Tibial artery (tissue), 4 donors: ENCODE results near the gene CGNL1.

Experiments used
- DNase-seq, 2 donors: peaks; one replicate each; pipeline ENCODE4 v3.0.0-alpha.2; 2019
- H3K27ac ChIP-seq, 2 donors: fragments of 200-600 bp; sonication (generic) in 1 of 2; 1 replicate in 1 of 2; 2 replicates in 1 of 2; pipeline ENCODE4 v1.5.1; 2018 to 2019; ENCODE audit warnings: mild to moderate bottlenecking in 1 of 2
- H3K27me3 ChIP-seq, 2 donors: fragments of 200-600 bp; sonication (generic) in 1 of 2; one replicate each; pipeline versions ENCODE4 v1.5.1 to v1.6.0; 2016 to 2019
- H3K36me3 ChIP-seq, 3 donors: fragments of 200-600 bp; sonication (generic) in 2 of 3; one replicate each; pipeline ENCODE4 v1.5.1; 2016 to 2019; ENCODE audit warnings: mild to moderate bottlenecking in 2 of 3
- H3K4me1 ChIP-seq, 4 donors: fragments of 200-600 bp; sonication (generic) in 2 of 4; 1 replicate in 3 of 4; 2 replicates in 1 of 4; pipeline ENCODE4 v1.5.1; 2016 to 2019
- H3K4me3 ChIP-seq, 2 donors: fragments of 200-600 bp; sonication (generic) in 1 of 2; 1 replicate in 1 of 2; 2 replicates in 1 of 2; pipeline ENCODE4 v1.5.1; 2018 to 2019; ENCODE audit warnings: mild to moderate bottlenecking in 2 of 2
- H3K9me3 ChIP-seq, 3 donors: fragments of 200-600 bp; sonication (generic) in 1 of 3; one replicate each; pipeline ENCODE4 v1.5.1; 2016 to 2019
- CTCF ChIP-seq, 2 experiments: fragments of 200-600 bp in 1 of 2; fragments of 450-650 bp in 1 of 2; IDR thresholded peaks; one replicate each; pipeline ENCODE4 v1.5.1; 2017 to 2019; ENCODE audit warnings: antibody characterized with exemption in 2 of 2, mild to moderate bottlenecking in 1 of 2, moderate library complexity in 1 of 2
- intact Hi-C: fragments of 100-400 bp; cut with DNase I; formaldehyde crosslinking; loops from one replicate; pipeline ENCODE4 v1.15.0; 2023; ENCODE audit warnings: low total_unique reads

CGNL1 gene

DNA sequence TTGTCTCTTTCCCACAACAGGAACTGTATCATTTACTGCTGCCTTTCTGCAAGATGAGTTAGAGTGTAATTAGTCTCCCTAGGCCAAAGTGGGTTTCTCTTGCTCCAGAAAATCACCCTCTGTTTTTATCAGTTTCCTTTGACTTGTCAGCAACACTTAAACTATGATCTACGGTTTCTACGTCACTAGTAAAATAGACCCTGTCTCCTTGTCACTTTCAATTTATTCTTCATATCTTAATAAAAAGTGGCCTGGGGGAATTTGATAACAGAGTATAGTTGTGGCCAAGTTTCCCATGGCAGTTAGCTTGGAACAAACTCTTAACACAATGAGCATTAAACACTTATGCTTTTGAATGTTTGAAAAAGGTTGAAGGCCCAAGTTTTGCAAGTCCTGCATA is 79.6 kb downstream of the CGNL1 start:
- H3K9me3 ChIP-seq: no peaks in the 10 kb centered on the region
- H3K27ac ChIP-seq: no peak overlapping the region
- no peak for DNase-seq
- intact Hi-C loops: no loop called here
- H3K4me1 ChIP-seq: no peaks in the 10 kb centered on the region
- no peak overlapping the region for H3K4me3 ChIP-seq
- peaks cover 0 to 14% (median 0%) of the 10 kb centered on the region in 3 donors for H3K36me3 ChIP-seq
- H3K27me3 ChIP-seq: no peaks in the 10 kb centered on the region
- no peak for TF ChIP-seq CTCF (IDR thresholded peaks at IDR 0.05)

GRCh38 chr15:57456559-57456958 is 80.3 kb downstream of the CGNL1 start:
- Histone ChIP-seq H3K9me3 (no peaks in the 10 kb centered on the region), H3K4me3 (no peak overlapping the region), H3K4me1 (no peaks in the 10 kb centered on the region), H3K27me3 (no peaks in the 10 kb centered on the region), H3K27ac (no peak overlapping the region), H3K36me3 (peaks cover 0 to 14% (median 0%) of the 10 kb centered on the region in 3 donors)
- intact Hi-C loops: no loop called here
- no peak for DNase-seq
- TF ChIP-seq CTCF (IDR thresholded peaks at IDR 0.05): no peak

DNA sequence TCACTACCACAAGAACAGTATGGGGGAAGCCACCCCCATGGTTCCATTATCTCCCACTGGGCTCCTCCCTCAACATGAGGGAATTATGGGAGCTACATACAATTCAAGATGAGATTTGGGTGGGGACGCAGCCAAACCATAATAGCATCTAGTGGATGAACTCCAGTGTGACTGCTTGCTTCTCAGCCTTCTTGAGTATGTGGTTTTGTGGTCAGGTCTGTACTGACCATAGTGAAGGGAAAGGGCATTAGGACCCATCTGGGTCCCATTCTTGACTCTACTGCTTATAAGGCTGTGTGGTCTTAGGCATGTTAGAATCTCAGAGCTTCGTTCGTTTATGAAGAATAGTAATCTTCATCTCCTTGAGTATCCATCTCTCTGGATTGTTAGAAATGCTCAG is 81.4 kb downstream of the CGNL1 start:
- DNase-seq: no peak
- Histone ChIP-seq H3K36me3 (peaks cover 0 to 7% (median 0%) of the 10 kb centered on the region in 3 donors), H3K4me1 (no peaks in the 10 kb centered on the region), H3K9me3 (no peaks in the 10 kb centered on the region), H3K4me3 (no peak overlapping the region), H3K27me3 (no peaks in the 10 kb centered on the region), H3K27ac (no peak overlapping the region)
- intact Hi-C loops: no loop called here
- no peak for TF ChIP-seq CTCF (IDR thresholded peaks at IDR 0.05)

GRCh38 chr15:57458356-57458781 is 82.1 kb downstream of the CGNL1 start:
- H3K27ac ChIP-seq: no peak overlapping the region
- DNase-seq: no peak
- no peaks in the 10 kb centered on the region for H3K27me3 ChIP-seq
- H3K4me1 ChIP-seq: no peaks in the 10 kb centered on the region
- intact Hi-C loops: no loop called here
- H3K9me3 ChIP-seq: no peaks in the 10 kb centered on the region
- peaks cover 0 to 7% (median 0%) of the 10 kb centered on the region in 3 donors for H3K36me3 ChIP-seq
- no peak overlapping the region for H3K4me3 ChIP-seq
- no peak for TF ChIP-seq CTCF (IDR thresholded peaks at IDR 0.05)

DNA sequence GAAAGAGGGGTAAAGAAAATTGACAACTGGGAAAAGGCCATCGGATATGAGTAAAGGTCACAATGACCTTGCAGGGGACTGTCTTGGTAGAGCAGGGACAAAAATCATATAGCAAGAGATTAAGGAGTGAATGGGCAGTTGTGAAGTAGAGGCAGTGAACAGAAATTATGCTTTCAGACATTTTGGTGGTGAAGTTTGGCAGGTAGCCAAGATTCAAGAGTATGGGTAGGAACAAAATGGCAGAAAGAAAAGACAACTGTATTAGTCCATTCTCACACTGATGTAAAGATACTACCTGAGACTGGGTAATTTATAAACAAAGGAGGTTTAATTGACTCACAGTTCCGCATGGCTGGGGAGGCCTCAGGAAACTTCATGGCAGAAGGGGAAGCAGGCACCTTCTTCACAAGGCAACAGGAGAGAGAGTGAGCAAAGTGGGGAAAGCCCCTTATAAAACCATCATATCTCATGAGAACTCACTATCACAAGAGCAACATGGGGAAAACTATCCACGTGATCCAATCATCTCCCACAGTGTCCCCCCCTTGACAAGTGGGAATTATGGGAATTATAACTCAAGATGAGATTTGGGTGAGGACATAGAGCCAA is 84.0 kb downstream of the CGNL1 start:
- Histone ChIP-seq H3K4me1 (no peaks in the 10 kb centered on the region), H3K9me3 (no peaks in the 10 kb centered on the region), H3K27ac (no peak overlapping the region), H3K36me3 (peaks cover 0 to 2% (median 0%) of the 10 kb centered on the region in 3 donors), H3K27me3 (no peaks in the 10 kb centered on the region), H3K4me3 (no peak overlapping the region)
- TF ChIP-seq CTCF (IDR thresholded peaks at IDR 0.05): no peak
- DNase-seq: no peak
- intact Hi-C loops: no loop called here

DNA sequence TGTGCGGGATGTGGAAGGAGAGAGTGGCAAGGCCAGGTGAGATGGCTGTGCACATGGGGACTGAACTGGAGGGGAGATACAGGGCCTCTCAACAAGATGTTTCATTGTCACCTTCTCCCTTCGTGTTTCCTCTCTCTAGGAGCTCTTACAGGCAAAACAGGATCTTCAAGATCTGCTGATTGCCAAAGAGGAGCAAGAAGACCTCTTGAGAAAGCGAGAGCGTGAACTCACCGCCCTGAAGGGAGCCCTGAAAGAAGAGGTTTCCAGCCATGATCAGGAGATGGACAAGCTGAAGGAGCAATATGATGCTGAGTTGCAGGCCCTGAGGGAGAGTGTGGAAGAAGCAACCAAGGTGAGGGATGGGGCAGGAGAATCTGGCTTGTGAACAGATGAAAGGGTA is 85.2 kb downstream of the CGNL1 start:
- H3K27ac ChIP-seq: no peak overlapping the region
- peaks cover 0 to 2% (median 0%) of the 10 kb centered on the region in 3 donors for H3K36me3 ChIP-seq
- no peak for TF ChIP-seq CTCF (IDR thresholded peaks at IDR 0.05)
- H3K4me1 ChIP-seq: no peaks in the 10 kb centered on the region
- DNase-seq: no peak
- H3K27me3 ChIP-seq: no peaks in the 10 kb centered on the region
- intact Hi-C loops: no loop called here
- H3K9me3 ChIP-seq: no peaks in the 10 kb centered on the region
- no peak overlapping the region for H3K4me3 ChIP-seq
